Left lung (tissue), 10 donors: Measurements from ENCODE around the gene KCTD18. TPM values are rescaled to one million over a fixed set of nuclear protein-coding genes. Genes with fewer than 3 reads are reported as not detected.

Source experiments
- ATAC-seq: fragments of 200-7000 bp; cut with Tn5 transposase; one replicate; pipeline ENCODE4 v1.9.1; 2020; ENCODE audit warnings: moderate library complexity
- DNase-seq, 4 donors: peaks; one replicate each; pipeline ENCODE4 v3.0.0-alpha.2; 2013 to 2020
- H3K27ac ChIP-seq, 2 donors: fragments of 200-600 bp; sonication (generic) in 1 of 2; one replicate each; pipeline versions ENCODE4 v1.5.0 to v1.8.0; 2020 to 2021
- H3K27me3 ChIP-seq, 2 donors: fragments of 200-600 bp; sonication (generic) in 1 of 2; one replicate each; pipeline versions ENCODE4 v1.5.0 to v1.8.0; 2020 to 2021
- H3K36me3 ChIP-seq, 2 donors: fragments of 200-600 bp; sonication (generic) in 1 of 2; one replicate each; pipeline versions ENCODE4 v1.5.0 to v1.8.0; 2020 to 2021
- H3K4me1 ChIP-seq, 2 donors: fragments of 200-600 bp; one replicate each; pipeline ENCODE4 v1.8.0; 2021
- H3K4me3 ChIP-seq, 2 donors: fragments of 200-600 bp; sonication (generic) in 1 of 2; one replicate each; pipeline versions ENCODE4 v1.5.0 to v1.8.0; 2020 to 2021; ENCODE audit warnings: mild to moderate bottlenecking in 1 of 2
- H3K9me3 ChIP-seq, 2 donors: fragments of 200-600 bp; sonication (generic) in 1 of 2; one replicate each; pipeline versions ENCODE4 v1.5.0 to v1.8.0; 2020 to 2021
- intact Hi-C, 2 donors: fragments of 100-400 bp; cut with DNase I; formaldehyde crosslinking; loops; one replicate each; pipeline versions ENCODE4 v1.11.2 to v1.14.2; 2022
- polyA plus RNA-seq, 6 donors: library from polyadenylated mRNA; unstranded; fragments of 120-200 nt; gene quantifications; one replicate each; pipeline ENCODE4 v1.2.1, GENCODE V29; 2013; ENCODE audit not compliant: insufficient read length in 6 of 6
- total RNA-seq, 2 donors: library from RNA; stranded (reverse); fragmentation: NEBNext Ultra II Directional; extraction: Animal tissue kit (Norgen Biotek cat#: 25700); gene quantifications; one replicate each; pipeline ENCODE4 v1.2.1, GENCODE V29; 2021
- TF ChIP-seq, protein P1 (sequence below), 2 donors: fragments of 200-600 bp; sonication (generic) in 1 of 2; IDR thresholded peaks; one replicate each; pipeline versions ENCODE4 v1.5.0 to v1.8.0; 2021; ENCODE audit warnings: antibody characterized with exemption in 2 of 2
- donor health status: DM: no; HTN: yes; CAD: no.
- donor health status: DM: no; HTN: no; CAD: no.

KCTD18 gene
- total and polyA plus RNA-seq, 8 donors: 13.8 to 18.9 (median 16.8) TPM

DNA sequence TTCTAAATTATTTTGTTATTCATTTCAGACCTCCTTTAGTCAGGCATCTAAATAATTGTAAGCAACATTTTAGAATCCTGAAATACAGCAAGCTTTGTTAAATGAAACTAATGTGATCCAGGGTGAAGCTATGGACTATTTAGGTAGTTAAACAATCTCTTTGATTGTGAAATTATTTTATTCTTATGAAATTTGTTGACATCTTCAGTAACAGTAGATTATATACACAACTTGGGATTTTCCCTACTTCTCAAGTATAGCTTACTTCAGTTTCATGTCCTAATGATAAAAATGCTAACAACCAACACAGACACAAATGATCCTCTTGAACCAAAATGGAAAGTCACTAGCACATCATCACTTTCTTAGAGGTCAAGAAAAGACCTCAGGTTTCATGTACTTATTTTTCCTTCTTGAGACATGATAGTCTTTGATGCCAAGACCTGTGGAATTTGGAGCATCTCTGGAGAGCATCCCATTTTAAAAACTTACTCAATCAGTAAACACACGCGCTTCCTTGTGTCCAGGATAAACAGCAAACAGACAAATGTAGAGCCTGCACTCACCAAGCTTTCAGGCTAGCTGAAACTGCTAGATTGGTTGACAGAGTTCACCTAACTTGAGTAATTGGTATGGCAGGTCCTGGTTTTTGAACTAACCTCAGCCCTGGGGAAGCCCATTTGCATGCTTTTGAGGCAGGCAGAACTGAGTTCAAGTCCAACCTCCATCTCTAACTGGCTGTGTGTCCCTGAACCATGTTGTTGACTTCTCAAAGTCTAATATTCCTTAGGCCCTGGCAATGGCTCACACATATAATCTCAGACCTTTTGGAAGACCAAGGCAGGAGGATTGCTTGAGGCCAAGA lies 47.8 kb downstream of the KCTD18 start:
- Histone ChIP-seq H3K36me3 (peaks cover 0 to 13% of the 10 kb centered on the region in 2 donors), H3K27me3 (no peaks in the 10 kb centered on the region), H3K4me1 (no peaks in the 10 kb centered on the region), H3K9me3 (no peaks in the 10 kb centered on the region), H3K27ac (no peak overlapping the region), H3K4me3 (no peak overlapping the region)
- intact Hi-C loops: no loop called here
- TF ChIP-seq, protein P1, sequence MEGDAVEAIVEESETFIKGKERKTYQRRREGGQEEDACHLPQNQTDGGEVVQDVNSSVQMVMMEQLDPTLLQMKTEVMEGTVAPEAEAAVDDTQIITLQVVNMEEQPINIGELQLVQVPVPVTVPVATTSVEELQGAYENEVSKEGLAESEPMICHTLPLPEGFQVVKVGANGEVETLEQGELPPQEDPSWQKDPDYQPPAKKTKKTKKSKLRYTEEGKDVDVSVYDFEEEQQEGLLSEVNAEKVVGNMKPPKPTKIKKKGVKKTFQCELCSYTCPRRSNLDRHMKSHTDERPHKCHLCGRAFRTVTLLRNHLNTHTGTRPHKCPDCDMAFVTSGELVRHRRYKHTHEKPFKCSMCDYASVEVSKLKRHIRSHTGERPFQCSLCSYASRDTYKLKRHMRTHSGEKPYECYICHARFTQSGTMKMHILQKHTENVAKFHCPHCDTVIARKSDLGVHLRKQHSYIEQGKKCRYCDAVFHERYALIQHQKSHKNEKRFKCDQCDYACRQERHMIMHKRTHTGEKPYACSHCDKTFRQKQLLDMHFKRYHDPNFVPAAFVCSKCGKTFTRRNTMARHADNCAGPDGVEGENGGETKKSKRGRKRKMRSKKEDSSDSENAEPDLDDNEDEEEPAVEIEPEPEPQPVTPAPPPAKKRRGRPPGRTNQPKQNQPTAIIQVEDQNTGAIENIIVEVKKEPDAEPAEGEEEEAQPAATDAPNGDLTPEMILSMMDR (IDR thresholded peaks at IDR 0.05): no peak
- ATAC-seq: no peak
- DNase-seq: no peak

GRCh38 chr2:200459101-200459500 lies 50.8 kb downstream of the KCTD18 start:
- intact Hi-C loops: no loop called here
- DNase-seq: no peak
- TF ChIP-seq, protein P1 (IDR thresholded peaks at IDR 0.05): no peak
- no peak for ATAC-seq
- H3K4me1 ChIP-seq: peaks cover 0 to 14% of the 10 kb centered on the region in 2 donors
- H3K27me3 ChIP-seq: no peaks in the 10 kb centered on the region
- H3K9me3 ChIP-seq: no peaks in the 10 kb centered on the region
- no peak overlapping the region for H3K4me3 ChIP-seq
- peaks cover 0 to 13% of the 10 kb centered on the region in 2 donors for H3K36me3 ChIP-seq
- no peak overlapping the region for H3K27ac ChIP-seq

DNA sequence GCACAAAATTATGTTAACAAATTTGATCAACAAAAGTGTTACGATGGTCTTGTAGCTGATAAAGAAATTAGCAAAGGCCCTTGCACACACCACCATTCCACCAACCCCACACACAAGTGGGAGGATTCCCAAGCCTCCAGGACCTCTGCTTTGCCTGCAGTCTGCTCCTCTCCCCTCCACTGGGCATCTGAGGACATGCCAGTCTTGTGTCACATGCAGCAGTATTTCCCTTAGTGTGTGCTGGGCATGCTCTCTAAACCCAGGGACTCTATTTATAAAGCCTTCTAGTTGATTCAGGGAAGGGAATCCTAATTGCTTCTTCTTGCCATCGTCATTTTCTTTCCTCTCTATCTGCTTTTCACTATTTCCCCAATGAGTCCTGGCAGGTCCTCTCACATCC lies 53.3 kb downstream of the KCTD18 start:
- H3K27me3 ChIP-seq: no peaks in the 10 kb centered on the region
- peaks cover 0 to 13% of the 10 kb centered on the region in 2 donors for H3K36me3 ChIP-seq
- no peak overlapping the region for H3K27ac ChIP-seq
- DNase-seq (no peak), ATAC-seq (no peak)
- TF ChIP-seq, protein P1 (IDR thresholded peaks at IDR 0.05): no peak
- H3K4me3 ChIP-seq: no peak overlapping the region
- intact Hi-C loops: no loop called here
- H3K4me1 ChIP-seq: peaks cover 0 to 14% of the 10 kb centered on the region in 2 donors
- H3K9me3 ChIP-seq: no peaks in the 10 kb centered on the region

DNA sequence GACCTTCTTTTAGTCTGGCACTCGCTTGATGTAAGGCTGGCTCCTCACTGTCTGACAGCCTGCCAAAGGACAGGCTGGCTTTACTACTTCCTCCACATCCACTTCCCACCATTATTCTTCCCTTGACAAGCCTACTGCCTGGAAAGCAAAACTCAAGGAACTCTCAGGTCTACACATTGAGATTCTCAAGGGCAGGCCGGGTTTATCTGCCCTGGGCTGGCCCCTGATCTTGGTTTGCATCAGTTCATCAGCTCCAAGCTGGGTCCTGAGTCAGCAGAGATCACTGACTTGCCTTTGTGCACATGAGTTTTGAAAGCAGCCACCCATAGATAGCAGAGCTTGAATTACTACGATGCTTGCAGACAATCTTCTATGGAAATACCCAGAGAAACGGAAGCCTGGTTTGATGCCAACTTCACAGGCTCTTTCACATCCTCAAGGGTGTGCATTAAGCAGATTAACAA lies 53.9 kb downstream of the KCTD18 start:
- Histone ChIP-seq H3K4me1 (peaks cover 0 to 14% of the 10 kb centered on the region in 2 donors), H3K27ac (no peak overlapping the region), H3K9me3 (no peaks in the 10 kb centered on the region), H3K4me3 (no peak overlapping the region), H3K27me3 (no peaks in the 10 kb centered on the region), H3K36me3 (peaks cover 0 to 7% of the 10 kb centered on the region in 2 donors)
- TF ChIP-seq, protein P1 (IDR thresholded peaks at IDR 0.05): no peak
- DNase-seq (no peak), ATAC-seq (no peak)
- intact Hi-C loops: no loop called here

GRCh38 chr2:200454927-200455801 lies 54.7 kb downstream of the KCTD18 start:
- no peak overlapping the region for H3K4me3 ChIP-seq
- no peak overlapping the region for H3K27ac ChIP-seq
- no peaks in the 10 kb centered on the region for H3K9me3 ChIP-seq
- no peak for ATAC-seq
- intact Hi-C loops: no loop called here
- no peaks in the 10 kb centered on the region for H3K27me3 ChIP-seq
- no peaks in the 10 kb centered on the region for H3K36me3 ChIP-seq
- DNase-seq: no peak
- TF ChIP-seq, protein P1 (IDR thresholded peaks at IDR 0.05): no peak
- peaks cover 0 to 14% of the 10 kb centered on the region in 2 donors for H3K4me1 ChIP-seq
